H54 (cell line): ENCODE results near the gene APC2.
"Not testable (repeated sequence)": the region's sequence is repeated elsewhere in the genome, so short reads cannot be mapped to it uniquely, and the experiment has no call there.

Experiments used
- DNase-seq: peaks from one replicate; pipeline ENCODE4 v3.0.0; 2011; ENCODE audit warnings: low spot score, mixed read lengths; ENCODE audit not compliant: insufficient read length
- FAIRE-seq: peaks from 3 replicates; lab custom pipeline; 2011; peaks lifted over from hg19 to GRCh38; lab: Jason Lieb, UNC
- POLR2A ChIP-seq: IDR thresholded peaks from 2 replicates; pipeline ENCODE4 v1.6.1; 2011; ENCODE audit warnings: low read depth, mild to moderate bottlenecking, low read length

Gene APC2

DNA sequence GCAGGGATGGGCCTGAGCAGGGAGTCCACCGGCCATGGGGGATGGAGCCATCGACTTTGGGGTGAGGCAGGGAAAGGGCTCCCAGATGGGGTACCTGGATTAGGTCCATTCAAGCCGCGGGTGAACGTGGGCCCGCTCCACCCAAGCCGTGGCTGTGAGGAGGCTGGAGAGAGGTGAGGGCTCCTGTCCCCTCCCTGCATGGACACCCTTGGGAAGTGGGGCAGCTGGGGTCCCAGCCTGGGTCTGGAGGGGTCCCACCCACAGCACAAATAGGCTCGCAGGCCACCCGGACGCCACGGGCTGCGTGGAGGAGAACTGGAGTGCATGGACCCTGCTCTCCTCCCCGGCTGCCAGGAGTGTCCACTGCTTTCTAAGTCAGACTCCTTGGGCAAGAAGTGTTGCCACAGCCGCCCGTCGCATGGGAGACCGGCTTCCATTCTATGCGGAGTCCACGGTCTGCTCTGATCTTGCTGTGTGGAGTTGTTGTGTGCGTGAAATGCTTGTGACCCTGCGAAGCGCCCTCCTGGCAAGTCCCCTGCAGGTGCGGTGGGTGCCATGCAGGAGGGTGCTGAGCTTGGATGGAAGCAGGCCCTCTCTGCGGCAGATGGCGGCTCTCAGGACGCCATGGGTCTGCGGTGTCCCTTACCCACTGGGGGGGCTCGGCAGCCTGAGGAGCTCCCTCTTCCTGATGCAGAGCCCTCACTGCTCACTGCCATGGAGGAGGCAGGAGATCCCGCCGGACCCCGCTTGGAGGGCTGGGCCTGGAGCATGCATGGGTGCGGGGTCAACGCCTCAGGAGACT lies 40.5 kb upstream of the APC2 start:
- FAIRE-seq (no peak), DNase-seq (no peak)
- no peak for TF ChIP-seq POLR2A

DNA sequence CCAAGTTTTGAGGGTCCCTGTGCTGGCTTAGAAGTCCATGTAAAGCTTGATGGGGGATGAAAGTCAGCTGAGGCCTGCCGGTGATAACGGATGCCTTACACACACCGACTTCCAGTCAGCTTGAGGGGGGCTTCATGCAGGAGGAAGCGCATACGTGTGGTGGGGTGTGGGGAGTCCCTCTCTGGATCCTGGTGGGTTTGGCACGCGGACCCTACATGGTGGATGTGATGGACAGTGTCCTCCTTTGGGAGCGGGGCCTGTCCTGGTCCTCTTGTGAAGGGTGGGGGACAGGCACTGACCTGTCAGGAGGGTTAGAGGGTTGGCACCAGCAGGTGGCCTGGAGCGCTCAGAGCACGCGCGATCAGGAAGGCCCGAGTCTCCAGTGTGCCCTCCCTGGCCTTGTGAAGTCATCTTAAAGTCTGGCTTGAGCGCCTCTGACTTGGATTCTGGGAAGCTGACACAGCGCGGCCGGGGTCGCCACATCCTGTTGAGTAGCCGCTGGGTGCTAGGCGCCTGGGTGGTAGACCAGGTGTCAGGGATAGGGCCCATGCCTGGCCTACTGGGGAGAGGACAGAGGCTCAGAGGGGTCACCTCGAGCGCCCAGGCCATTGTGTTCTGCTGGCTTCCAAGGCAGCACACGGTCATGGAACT lies 39.7 kb upstream of the APC2 start:
- DNase-seq (no peak), FAIRE-seq (no peak)
- TF ChIP-seq POLR2A, result no peak

DNA sequence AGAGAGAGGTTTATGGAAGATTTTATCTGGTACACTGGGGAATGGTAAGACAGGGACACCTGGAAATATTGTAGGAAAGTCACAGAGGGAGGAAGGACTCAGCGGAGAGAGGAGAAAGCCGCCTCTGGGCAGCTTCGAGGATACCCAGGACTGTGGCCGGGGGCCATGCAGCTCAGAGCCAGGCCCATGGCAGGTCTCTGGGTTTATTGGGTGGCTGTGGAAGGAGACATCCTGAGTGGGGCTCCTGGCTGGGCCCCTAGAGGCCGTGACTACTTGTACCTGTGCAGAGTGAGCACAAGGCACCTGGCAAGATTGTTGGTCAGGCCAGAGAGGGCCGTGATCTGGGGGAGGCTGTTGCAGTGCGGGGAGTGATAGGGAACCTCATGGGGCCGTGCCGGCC lies 39.1 kb upstream of the APC2 start:
- no peak for FAIRE-seq
- DNase-seq, result no peak
- no peak for TF ChIP-seq POLR2A

- DNase-seq (no peak), FAIRE-seq (no peak)
- TF ChIP-seq POLR2A, result no peak
These were observed 38.4 kb upstream of the APC2 start for GRCh38 chr19:1411255-1412191.

DNA sequence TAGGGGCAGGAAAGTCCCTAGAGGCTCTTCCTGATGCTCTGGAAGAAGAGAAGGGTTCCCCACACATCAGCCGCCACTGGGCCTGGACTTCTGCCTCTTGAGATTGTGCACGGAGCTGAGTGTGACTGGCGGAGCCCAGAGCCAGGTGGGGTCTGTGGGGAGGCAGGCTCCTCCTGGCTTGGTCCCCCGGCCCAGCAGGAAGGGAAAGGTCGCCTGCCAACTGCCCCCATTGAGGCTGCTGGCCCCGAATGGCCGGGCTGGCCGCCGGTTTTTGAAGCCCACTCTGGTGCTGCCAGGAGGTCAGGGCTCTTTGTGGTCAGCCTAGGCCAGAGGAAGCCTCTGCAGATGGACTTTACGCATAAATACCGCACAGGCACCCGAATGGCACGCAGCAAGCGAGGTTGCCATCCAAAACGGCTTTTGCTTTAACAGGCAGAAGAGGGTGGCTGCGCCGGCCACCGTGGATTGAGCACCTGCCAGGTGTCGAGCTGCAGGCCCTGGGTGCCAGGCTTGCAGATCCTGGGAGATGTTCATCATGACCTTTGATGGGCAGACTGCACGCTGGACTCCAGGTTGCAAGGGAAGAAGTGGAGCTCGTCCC lies 37.5 kb upstream of the APC2 start:
- no peak for TF ChIP-seq POLR2A
- DNase-seq (no peak), FAIRE-seq (no peak)

DNA sequence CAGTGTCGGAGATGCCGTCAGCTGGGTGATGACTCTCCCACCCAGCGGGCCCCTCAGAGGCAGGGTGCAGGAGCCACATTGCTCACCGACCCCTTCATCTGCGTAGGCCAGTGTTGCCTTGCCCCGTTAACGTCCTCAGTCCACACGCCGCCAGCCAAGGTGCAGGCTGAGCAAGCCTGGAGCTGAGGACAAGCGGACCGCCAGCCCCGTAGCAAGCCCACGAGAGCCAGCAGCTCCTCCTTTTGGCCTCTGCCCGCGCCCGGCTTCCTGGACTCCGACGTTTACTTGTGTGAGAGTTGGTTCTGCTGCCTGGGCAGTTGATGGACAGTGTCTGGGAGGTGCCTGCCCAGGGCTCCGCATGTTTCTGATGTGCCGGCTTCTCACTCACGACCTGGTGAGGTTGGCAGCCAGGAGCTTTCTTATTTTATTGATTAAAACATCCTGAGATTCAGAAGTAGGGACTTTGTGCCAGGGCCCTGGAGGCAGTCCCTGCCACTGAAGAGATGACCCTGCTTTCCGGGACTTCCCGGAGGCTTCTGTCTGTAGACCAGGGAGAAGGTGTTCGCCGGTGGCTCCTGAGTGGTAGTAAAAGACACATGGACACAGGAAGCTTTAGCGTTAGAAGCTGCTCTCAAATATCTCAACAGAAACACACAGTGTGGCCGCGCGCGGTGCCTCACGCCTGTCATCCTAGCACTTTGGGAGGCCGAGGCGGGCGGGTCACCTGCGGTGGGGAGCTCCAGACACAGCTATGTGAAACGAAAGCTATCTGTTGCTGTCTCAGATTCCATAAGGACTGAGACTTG lies 36.7 kb upstream of the APC2 start:
- DNase-seq (no peak), FAIRE-seq (no peak)
- no peak for TF ChIP-seq POLR2A

GRCh38 chr19:1416014-1416841 lies 33.7 kb upstream of the APC2 start:
- TF ChIP-seq POLR2A, result no peak
- no peak for FAIRE-seq

DNA sequence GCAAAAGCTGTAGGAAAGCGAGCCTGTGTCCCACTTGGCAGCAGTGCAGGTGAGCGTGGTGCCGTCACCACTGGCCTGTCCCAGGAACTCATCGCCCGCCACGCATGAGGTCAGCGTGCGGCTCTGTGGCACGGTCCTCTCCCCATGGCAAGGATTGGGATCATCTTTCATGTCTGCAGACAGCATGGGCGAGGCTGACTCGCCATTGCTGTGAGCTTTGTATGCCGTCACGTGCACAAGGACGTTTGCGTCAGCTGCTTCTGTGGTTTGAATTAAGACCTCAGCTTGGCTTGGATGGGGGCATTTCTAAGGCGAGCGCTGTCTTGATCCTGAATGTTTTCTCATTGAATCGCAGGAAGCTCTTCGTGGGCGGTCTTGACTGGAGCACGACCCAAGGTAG lies 32.8 kb upstream of the APC2 start:
- no peak for FAIRE-seq
- no peak for TF ChIP-seq POLR2A
- DNase-seq, result no peak

More at GRCh38 chr19:1416014-1416841, 33.7 kb upstream of the APC2 start:
- no peak for DNase-seq

- TF ChIP-seq POLR2A, result no peak
- no peak for DNase-seq
- no peak for FAIRE-seq
These were observed 32.0 kb upstream of the APC2 start for GRCh38 chr19:1417681-1418495.

DNA sequence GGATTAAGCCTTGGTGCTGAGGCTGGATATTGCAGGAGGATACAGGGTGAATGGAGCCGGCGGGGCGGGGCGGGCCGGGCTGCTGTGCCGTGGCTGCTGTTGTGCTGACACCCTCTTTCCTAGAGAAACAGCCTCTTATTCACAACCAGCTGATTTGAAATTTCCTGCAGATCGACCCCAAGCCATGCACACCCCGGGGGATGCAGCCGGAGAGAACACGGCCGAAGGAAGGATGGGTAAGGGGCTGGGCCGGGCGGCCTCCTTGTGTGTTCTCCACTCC lies 31.5 kb upstream of the APC2 start:
- FAIRE-seq (no peak), DNase-seq (no peak)
- TF ChIP-seq POLR2A, result no peak

DNA sequence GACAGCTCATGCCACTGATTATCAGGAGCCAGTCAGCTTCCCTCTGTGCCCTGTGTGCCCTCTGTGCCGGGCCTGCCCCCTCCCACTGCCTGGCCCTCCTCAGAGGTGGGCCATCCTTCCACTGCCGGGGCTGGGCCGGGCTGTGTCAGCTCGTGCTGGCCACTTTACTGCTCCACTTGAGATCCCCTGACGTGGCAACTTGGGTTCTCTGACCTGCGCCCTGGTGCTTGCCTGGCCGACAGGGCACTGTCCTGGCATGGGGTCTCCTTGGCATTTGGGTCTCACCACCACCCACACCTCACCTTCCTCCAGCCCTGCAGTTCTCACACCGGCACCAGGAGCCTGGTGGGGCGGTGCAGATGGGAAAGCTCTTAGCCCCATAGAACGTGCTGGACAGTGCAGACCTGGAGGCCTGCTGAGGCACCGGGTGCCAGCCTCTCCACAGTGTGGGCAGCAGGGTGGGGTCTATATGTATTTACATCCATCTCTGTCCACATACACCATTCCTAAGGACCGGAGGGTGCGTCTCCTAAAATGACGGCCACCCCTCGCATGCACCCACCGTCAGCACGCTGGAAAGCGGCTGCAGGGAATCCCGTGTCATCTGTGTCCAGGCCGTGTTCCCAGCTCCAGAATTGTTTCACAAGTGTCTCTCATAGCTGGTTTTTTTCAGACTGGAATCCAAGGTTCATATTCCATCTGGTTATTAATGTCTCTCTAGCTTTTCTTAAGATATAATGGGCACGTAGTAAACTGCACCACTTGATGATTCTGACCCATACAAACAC lies 30.8 kb upstream of the APC2 start:
- FAIRE-seq, result no peak
- DNase-seq, result no peak
- TF ChIP-seq POLR2A, result no peak

GRCh38 chr19:1420085-1420484 lies 29.8 kb upstream of the APC2 start:
- not testable (repeated sequence) for DNase-seq, FAIRE-seq
